SH-SY5Y (cell line): ENCODE data around the gene MORF4L1.

Source experiments
- GATA2 ChIP-seq: IDR thresholded peaks from 2 replicates; pipeline ENCODE4 v1.6.1; 2011; ENCODE audit warnings: mild to moderate bottlenecking, low read depth, low read length
- GATA3 ChIP-seq: IDR thresholded peaks from 2 replicates; pipeline ENCODE4 v1.6.1; 2011; ENCODE audit warnings: low read depth, mild to moderate bottlenecking, low read length, moderate library complexity

- no peak for TF ChIP-seq GATA3
- no peak for TF ChIP-seq GATA2
These were observed 22.8 kb downstream of the MORF4L1 start for GRCh38 chr15:78895471-78895870.
